ENCODE measurements around the gene COG1.

The COG1 gene

GRCh38 chr17:73191443-73192205, 1.2 kb upstream of the COG1 start:
- peak overlapping the region; percentile 93 for H3K27ac ChIP-seq (ENCODE audit: low read depth, low read length)
- peak overlapping the region; percentile 99 for H3K4me3 ChIP-seq (ENCODE audit: low read depth, low read length)
- H3K9ac ChIP-seq (ENCODE audit: low read length) = peak overlapping the region; percentile 98
- H3K27me3 ChIP-seq (ENCODE audit: control insufficient read depth, insufficient read depth, low read length) = no peaks in the 10 kb centered on the region
- no peaks in the 10 kb centered on the region for H3K9me3 ChIP-seq (ENCODE audit: control insufficient read depth, insufficient read depth, low read depth, low read length)
- peaks cover 2% of the 10 kb centered on the region for H3K36me3 ChIP-seq (ENCODE audit: control insufficient read depth, insufficient read depth, low read length)
- H3K4me1 ChIP-seq (ENCODE audit: control insufficient read depth, insufficient read depth, low read length) = no peaks in the 10 kb centered on the region

GRCh38 chr17:73192206-73192893, 505 bp upstream of the COG1 start:
- peak overlapping the region; percentile 93 for H3K27ac ChIP-seq (ENCODE audit: low read depth, low read length)
- no peaks in the 10 kb centered on the region for H3K27me3 ChIP-seq (ENCODE audit: control insufficient read depth, insufficient read depth, low read length)
- H3K9me3 ChIP-seq (ENCODE audit: control insufficient read depth, insufficient read depth, low read depth, low read length) = no peaks in the 10 kb centered on the region
- H3K4me3 ChIP-seq (ENCODE audit: low read depth, low read length) = peak overlapping the region; percentile 99
- peaks cover 9% of the 10 kb centered on the region for H3K36me3 ChIP-seq (ENCODE audit: control insufficient read depth, insufficient read depth, low read length)
- no peaks in the 10 kb centered on the region for H3K4me1 ChIP-seq (ENCODE audit: control insufficient read depth, insufficient read depth, low read length)
- peak overlapping the region; percentile 98 for H3K9ac ChIP-seq (ENCODE audit: low read length)

GRCh38 chr17:73194514-73195222, 1.8 kb downstream of the COG1 start:
- Histone ChIP-seq H3K9ac (ENCODE audit: low read length) (no peak overlapping the region), H3K27me3 (ENCODE audit: control insufficient read depth, insufficient read depth, low read length) (no peaks in the 10 kb centered on the region), H3K4me1 (ENCODE audit: control insufficient read depth, insufficient read depth, low read length) (no peaks in the 10 kb centered on the region), H3K36me3 (ENCODE audit: control insufficient read depth, insufficient read depth, low read length) (peaks cover 32% of the 10 kb centered on the region), H3K4me3 (ENCODE audit: low read depth, low read length) (no peak overlapping the region), H3K9me3 (ENCODE audit: control insufficient read depth, insufficient read depth, low read depth, low read length) (no peaks in the 10 kb centered on the region), H3K27ac (ENCODE audit: low read depth, low read length) (no peak overlapping the region)

- no peak overlapping the region for H3K4me3 ChIP-seq (ENCODE audit: low read depth, low read length)
- no peaks in the 10 kb centered on the region for H3K4me1 ChIP-seq (ENCODE audit: control insufficient read depth, insufficient read depth, low read length)
- no peaks in the 10 kb centered on the region for H3K27me3 ChIP-seq (ENCODE audit: control insufficient read depth, insufficient read depth, low read length)
- H3K9me3 ChIP-seq (ENCODE audit: control insufficient read depth, insufficient read depth, low read depth, low read length) = no peaks in the 10 kb centered on the region
- no peak overlapping the region for H3K27ac ChIP-seq (ENCODE audit: low read depth, low read length)
- H3K9ac ChIP-seq (ENCODE audit: low read length) = no peak overlapping the region
- peaks cover 51% of the 10 kb centered on the region for H3K36me3 ChIP-seq (ENCODE audit: control insufficient read depth, insufficient read depth, low read length)
Observed at GRCh38 chr17:73196500-73196899, 3.6 kb downstream of the COG1 start.

GRCh38 chr17:73197161-73197560, 4.3 kb downstream of the COG1 start:
- Histone ChIP-seq H3K27ac (ENCODE audit: low read depth, low read length) (no peak overlapping the region), H3K4me1 (ENCODE audit: control insufficient read depth, insufficient read depth, low read length) (no peaks in the 10 kb centered on the region), H3K4me3 (ENCODE audit: low read depth, low read length) (no peak overlapping the region), H3K9ac (ENCODE audit: low read length) (no peak overlapping the region), H3K36me3 (ENCODE audit: control insufficient read depth, insufficient read depth, low read length) (peaks cover 55% of the 10 kb centered on the region), H3K27me3 (ENCODE audit: control insufficient read depth, insufficient read depth, low read length) (no peaks in the 10 kb centered on the region), H3K9me3 (ENCODE audit: control insufficient read depth, insufficient read depth, low read depth, low read length) (no peaks in the 10 kb centered on the region)

- Histone ChIP-seq H3K27ac (ENCODE audit: low read depth, low read length) (no peak overlapping the region), H3K4me1 (ENCODE audit: control insufficient read depth, insufficient read depth, low read length) (no peaks in the 10 kb centered on the region), H3K9ac (ENCODE audit: low read length) (no peak overlapping the region), H3K36me3 (ENCODE audit: control insufficient read depth, insufficient read depth, low read length) (peaks cover 67% of the 10 kb centered on the region), H3K9me3 (ENCODE audit: control insufficient read depth, insufficient read depth, low read depth, low read length) (no peaks in the 10 kb centered on the region), H3K27me3 (ENCODE audit: control insufficient read depth, insufficient read depth, low read length) (no peaks in the 10 kb centered on the region), H3K4me3 (ENCODE audit: low read depth, low read length) (no peak overlapping the region)
Observed at GRCh38 chr17:73198201-73198929, 5.5 kb downstream of the COG1 start.

GRCh38 chr17:73198930-73199260, 6.0 kb downstream of the COG1 start:
- Histone ChIP-seq H3K4me1 (ENCODE audit: control insufficient read depth, insufficient read depth, low read length) (no peaks in the 10 kb centered on the region), H3K9me3 (ENCODE audit: control insufficient read depth, insufficient read depth, low read depth, low read length) (no peaks in the 10 kb centered on the region), H3K9ac (ENCODE audit: low read length) (no peak overlapping the region), H3K27ac (ENCODE audit: low read depth, low read length) (no peak overlapping the region), H3K36me3 (ENCODE audit: control insufficient read depth, insufficient read depth, low read length) (peaks cover 72% of the 10 kb centered on the region), H3K27me3 (ENCODE audit: control insufficient read depth, insufficient read depth, low read length) (no peaks in the 10 kb centered on the region), H3K4me3 (ENCODE audit: low read depth, low read length) (no peak overlapping the region)

- Histone ChIP-seq H3K9me3 (ENCODE audit: control insufficient read depth, insufficient read depth, low read depth, low read length) (no peaks in the 10 kb centered on the region), H3K27ac (ENCODE audit: low read depth, low read length) (no peak overlapping the region), H3K4me3 (ENCODE audit: low read depth, low read length) (no peak overlapping the region), H3K36me3 (ENCODE audit: control insufficient read depth, insufficient read depth, low read length) (peaks cover 81% of the 10 kb centered on the region), H3K27me3 (ENCODE audit: control insufficient read depth, insufficient read depth, low read length) (no peaks in the 10 kb centered on the region), H3K4me1 (ENCODE audit: control insufficient read depth, insufficient read depth, low read length) (no peaks in the 10 kb centered on the region), H3K9ac (ENCODE audit: low read length) (no peak overlapping the region)
Observed at GRCh38 chr17:73199751-73200317, 7.0 kb downstream of the COG1 start.

- Histone ChIP-seq H3K36me3 (ENCODE audit: control insufficient read depth, insufficient read depth, low read length) (peaks cover 87% of the 10 kb centered on the region), H3K27ac (ENCODE audit: low read depth, low read length) (no peak overlapping the region), H3K4me3 (ENCODE audit: low read depth, low read length) (no peak overlapping the region), H3K4me1 (ENCODE audit: control insufficient read depth, insufficient read depth, low read length) (no peaks in the 10 kb centered on the region), H3K27me3 (ENCODE audit: control insufficient read depth, insufficient read depth, low read length) (no peaks in the 10 kb centered on the region), H3K9ac (ENCODE audit: low read length) (no peak overlapping the region), H3K9me3 (ENCODE audit: control insufficient read depth, insufficient read depth, low read depth, low read length) (no peaks in the 10 kb centered on the region)
Observed at GRCh38 chr17:73200476-73200875, 7.6 kb downstream of the COG1 start.

- no peaks in the 10 kb centered on the region for H3K9me3 ChIP-seq (ENCODE audit: control insufficient read depth, insufficient read depth, low read depth, low read length)
- no peak overlapping the region for H3K4me3 ChIP-seq (ENCODE audit: low read depth, low read length)
- H3K27me3 ChIP-seq (ENCODE audit: control insufficient read depth, insufficient read depth, low read length) = no peaks in the 10 kb centered on the region
- H3K27ac ChIP-seq (ENCODE audit: low read depth, low read length) = no peak overlapping the region
- H3K9ac ChIP-seq (ENCODE audit: low read length) = no peak overlapping the region
- H3K4me1 ChIP-seq (ENCODE audit: control insufficient read depth, insufficient read depth, low read length) = no peaks in the 10 kb centered on the region
- peaks cover 97% of the 10 kb centered on the region for H3K36me3 ChIP-seq (ENCODE audit: control insufficient read depth, insufficient read depth, low read length)
Observed at GRCh38 chr17:73201215-73202069, 8.6 kb downstream of the COG1 start.

All from HUES6 (cell line).